SK-N-SH treated with all-trans-retinoic acid at 6 μM for 48 hours (cell line): ENCODE data around the gene SMARCC2.

ENCODE experiments used
- ARNTL ChIP-seq: fragments of 450-650 bp; formaldehyde crosslinking; IDR thresholded peaks from 2 replicates; pipeline ENCODE4 v1.5.0; 2020; ENCODE audit warnings: low read depth, mild to moderate bottlenecking, moderate library complexity, borderline replicate concordance
- TOX ChIP-seq: fragments of 250-450 bp; sonication (Bioruptor Pico); IDR thresholded peaks from 2 replicates; pipeline ENCODE4 v1.8.0; 2021; ENCODE audit warnings: mild to moderate bottlenecking, moderate library complexity, borderline replicate concordance
- ZC3H10 ChIP-seq: fragments of 250-450 bp; sonication (Bioruptor Pico); IDR thresholded peaks from 2 replicates; pipeline ENCODE4 v1.5.1; 2021; ENCODE audit warnings: mild to moderate bottlenecking, moderate library complexity
- ZFP30 ChIP-seq: fragments of 450-650 bp; formaldehyde crosslinking; IDR thresholded peaks from 2 replicates; pipeline ENCODE4 v1.5.0; 2022; ENCODE audit warnings: mild to moderate bottlenecking, moderate library complexity
- TF ChIP-seq, protein P1 (sequence below): fragments of 250-450 bp; sonication (Bioruptor Pico); IDR thresholded peaks from 2 replicates; pipeline ENCODE4 v1.5.1; 2020; ENCODE audit warnings: low read depth, mild to moderate bottlenecking, moderate library complexity

DNA sequence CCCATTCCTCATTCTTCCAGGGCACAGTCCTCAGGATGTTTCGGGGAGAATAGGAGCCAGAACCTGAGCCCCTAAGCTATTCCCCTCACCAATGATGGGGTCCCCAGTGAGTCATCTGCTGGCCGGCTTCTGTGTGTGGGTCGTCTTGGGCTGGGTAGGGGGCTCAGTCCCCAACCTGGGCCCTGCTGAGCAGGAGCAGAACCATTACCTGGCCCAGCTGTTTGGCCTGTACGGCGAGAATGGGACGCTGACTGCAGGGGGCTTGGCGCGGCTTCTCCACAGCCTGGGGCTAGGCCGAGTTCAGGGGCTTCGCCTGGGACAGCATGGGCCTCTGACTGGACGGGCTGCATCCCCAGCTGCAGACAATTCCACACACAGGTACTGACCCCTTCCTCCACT, 41.9 kb upstream of the SMARCC2 start:
- no peak for TF ChIP-seq ARNTL (CRISPR knock-in tag)
- no peak for TF ChIP-seq TOX
- no peak for TF ChIP-seq ZC3H10
- TF ChIP-seq ZFP30 (CRISPR knock-in tag): no peak
- TF ChIP-seq, protein P1, sequence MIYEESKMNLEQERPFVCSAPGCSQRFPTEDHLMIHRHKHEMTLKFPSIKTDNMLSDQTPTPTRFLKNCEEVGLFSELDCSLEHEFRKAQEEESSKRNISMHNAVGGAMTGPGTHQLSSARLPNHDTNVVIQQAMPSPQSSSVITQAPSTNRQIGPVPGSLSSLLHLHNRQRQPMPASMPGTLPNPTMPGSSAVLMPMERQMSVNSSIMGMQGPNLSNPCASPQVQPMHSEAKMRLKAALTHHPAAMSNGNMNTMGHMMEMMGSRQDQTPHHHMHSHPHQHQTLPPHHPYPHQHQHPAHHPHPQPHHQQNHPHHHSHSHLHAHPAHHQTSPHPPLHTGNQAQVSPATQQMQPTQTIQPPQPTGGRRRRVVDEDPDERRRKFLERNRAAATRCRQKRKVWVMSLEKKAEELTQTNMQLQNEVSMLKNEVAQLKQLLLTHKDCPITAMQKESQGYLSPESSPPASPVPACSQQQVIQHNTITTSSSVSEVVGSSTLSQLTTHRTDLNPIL (CRISPR knock-in tag): no peak
